Ishikawa (cell line): ENCODE measurements around the gene BRICD5.

Source experiments
- CEBPB ChIP-seq: IDR thresholded peaks from 2 replicates; pipeline ENCODE4 v1.6.1; 2012
- CREB1 ChIP-seq: IDR thresholded peaks from 2 replicates; pipeline ENCODE4 v1.6.1; 2012; ENCODE audit warnings: low read depth
- EGR1 ChIP-seq: IDR thresholded peaks from 2 replicates; pipeline ENCODE4 v1.6.1; 2012
- EP300 ChIP-seq: IDR thresholded peaks from 2 replicates; pipeline ENCODE4 v1.6.1; 2012; ENCODE audit warnings: borderline replicate concordance
- FOXM1 ChIP-seq: IDR thresholded peaks from 2 replicates; pipeline ENCODE4 v1.6.1; 2012; ENCODE audit warnings: low read depth, borderline replicate concordance
- MAX ChIP-seq: IDR thresholded peaks from 2 replicates; pipeline ENCODE4 v1.6.1; 2012
- NFIC ChIP-seq: IDR thresholded peaks from 2 replicates; pipeline ENCODE4 v1.6.1; 2012
- RAD21 ChIP-seq: IDR thresholded peaks from 2 replicates; pipeline ENCODE4 v1.6.1; 2012; ENCODE audit warnings: low read depth
- REST ChIP-seq: IDR thresholded peaks from 2 replicates; pipeline ENCODE4 v1.6.1; 2012; ENCODE audit warnings: low read depth, mild to moderate bottlenecking
- TAF1 ChIP-seq: IDR thresholded peaks from 2 replicates; pipeline ENCODE4 v1.6.1; 2012; ENCODE audit warnings: low read depth, mild to moderate bottlenecking
- TCF12 ChIP-seq: IDR thresholded peaks from 2 replicates; pipeline ENCODE4 v1.6.1; 2012; ENCODE audit warnings: low read depth
- TEAD4 ChIP-seq: IDR thresholded peaks from 2 replicates; pipeline ENCODE4 v1.6.1; 2012
- USF1 ChIP-seq: IDR thresholded peaks from 2 replicates; pipeline ENCODE4 v1.6.1; 2012
- YY1 ChIP-seq: IDR thresholded peaks from 2 replicates; pipeline ENCODE4 v1.6.1; 2012; ENCODE audit warnings: low read depth
- ZBTB7A ChIP-seq: IDR thresholded peaks from 2 replicates; pipeline ENCODE4 v1.6.1; 2012; ENCODE audit warnings: low read depth

BRICD5 gene

GRCh38 chr16:2233046-2233775, 22.5 kb upstream of the BRICD5 start:
- no peak for TF ChIP-seq EP300

- TF ChIP-seq TAF1 = no peak
- TF ChIP-seq USF1 = no peak
- no peak for TF ChIP-seq YY1
- TF ChIP-seq CREB1 = no peak
- no peak for TF ChIP-seq CEBPB
- no peak for TF ChIP-seq RAD21
- TF ChIP-seq EP300 = no peak
Observed at GRCh38 chr16:2232094-2232990, 21.7 kb upstream of the BRICD5 start.

- TF ChIP-seq CREB1 = no peak
- no peak for TF ChIP-seq ZBTB7A
- TF ChIP-seq EP300 = no peak
- TF ChIP-seq EGR1 = no peak
- TF ChIP-seq REST = no peak
- TF ChIP-seq CEBPB = no peak
- TF ChIP-seq USF1 = no peak
- no peak for TF ChIP-seq MAX
- no peak for TF ChIP-seq TAF1
- TF ChIP-seq RAD21 = no peak
- no peak for TF ChIP-seq NFIC
- no peak for TF ChIP-seq YY1
- no peak for TF ChIP-seq TEAD4
- TF ChIP-seq TCF12 = no peak
- TF ChIP-seq FOXM1 = no peak
Observed at GRCh38 chr16:2231016-2231931, 20.6 kb upstream of the BRICD5 start.

- no peak for TF ChIP-seq NFIC
- no peak for TF ChIP-seq REST
- TF ChIP-seq FOXM1 = no peak
- TF ChIP-seq TAF1 = no peak
- no peak for TF ChIP-seq USF1
- no peak for TF ChIP-seq ZBTB7A
- no peak for TF ChIP-seq YY1
- TF ChIP-seq CEBPB = no peak
- no peak for TF ChIP-seq TCF12
- no peak for TF ChIP-seq CREB1
Observed at GRCh38 chr16:2230376-2230775, 19.7 kb upstream of the BRICD5 start.

- no peak for TF ChIP-seq RAD21
- TF ChIP-seq CEBPB = no peak
- no peak for TF ChIP-seq FOXM1
- TF ChIP-seq TEAD4 = no peak
- TF ChIP-seq MAX = no peak
- TF ChIP-seq YY1 = no peak
- no peak for TF ChIP-seq TAF1
- TF ChIP-seq ZBTB7A = no peak
- TF ChIP-seq TCF12 = no peak
- TF ChIP-seq EP300 = no peak
- no peak for TF ChIP-seq NFIC
- no peak for TF ChIP-seq CREB1
- TF ChIP-seq EGR1 = no peak
Observed at GRCh38 chr16:2229632-2230250, 19.1 kb upstream of the BRICD5 start.
